Stimulated activated naive CD4-positive, alpha-beta T cell treated with Interleukin-2 at 50 U/mL for 16 hours (primary cell): ENCODE measurements around the gene CRACDL.

ENCODE experiments used
- DNase-seq: peaks from one replicate; lab custom pipeline; 2025; lab: John Stamatoyannopoulos, UW

CRACDL gene

DNA sequence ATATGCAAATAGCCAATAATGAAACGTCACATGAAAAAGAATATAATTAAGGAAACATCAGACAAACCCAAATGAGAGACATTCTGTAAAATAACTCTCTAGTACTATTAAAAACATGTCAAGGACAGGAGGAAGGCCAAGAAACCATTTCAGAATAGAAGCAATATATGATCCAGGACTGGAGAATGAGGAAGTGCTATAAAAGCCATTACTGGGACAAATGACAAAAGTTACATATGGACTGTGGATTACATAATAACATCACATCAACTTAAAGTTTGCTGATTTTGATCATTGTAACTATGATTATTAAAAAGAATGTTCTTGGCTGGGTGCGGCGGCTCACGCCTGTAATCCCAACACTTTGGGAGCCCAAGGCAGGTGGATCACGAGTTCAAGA is 81.3 kb downstream of the CRACDL start:
- no peak for DNase-seq

DNA sequence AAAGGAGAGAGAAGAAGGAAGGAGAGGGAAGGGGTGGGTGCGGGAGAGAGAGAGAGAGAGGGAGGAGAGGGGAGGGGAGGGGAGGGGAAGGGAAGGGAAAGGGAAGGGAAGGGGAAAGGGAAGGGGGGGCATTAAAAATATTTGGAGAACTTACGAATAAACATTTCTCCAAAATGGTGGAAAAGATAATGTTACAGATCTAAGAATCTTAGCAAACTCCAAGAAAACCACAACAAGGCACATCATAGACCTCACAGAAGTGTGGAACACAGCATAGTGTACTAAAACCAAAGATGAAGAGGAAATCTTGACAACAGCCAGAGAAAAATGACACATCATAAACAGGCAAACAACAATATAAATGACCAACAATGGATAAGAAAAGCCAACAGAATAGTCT is 83.1 kb downstream of the CRACDL start:
- no peak for DNase-seq

GRCh38 chr2:98850074-98850473 is 86.0 kb downstream of the CRACDL start:
- no peak for DNase-seq

- no peak for DNase-seq
Measured at GRCh38 chr2:98849113-98849512, 86.9 kb downstream of the CRACDL start.

DNA sequence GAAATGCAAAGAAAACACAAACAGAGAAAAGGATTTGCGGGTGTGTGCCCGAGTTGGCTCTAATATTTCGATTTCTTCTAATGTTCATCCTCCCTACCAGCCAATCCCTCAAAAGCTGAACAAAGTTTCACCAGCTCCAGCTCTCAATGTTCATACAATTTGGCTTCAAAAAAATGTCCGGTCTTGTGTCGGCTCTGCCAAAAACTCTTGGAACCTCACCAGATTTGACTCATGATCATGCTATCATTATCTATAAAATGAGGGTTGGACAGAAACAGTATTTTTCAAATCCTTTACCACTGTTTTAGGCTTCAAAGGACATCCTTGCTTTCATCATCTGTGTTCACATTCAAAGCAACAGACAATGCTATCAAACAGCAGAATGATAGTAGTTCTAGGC is 88.2 kb downstream of the CRACDL start:
- DNase-seq: no peak

GRCh38 chr2:98846041-98846440 is 90.0 kb downstream of the CRACDL start:
- DNase-seq: no peak

GRCh38 chr2:98842136-98842535 is 93.9 kb downstream of the CRACDL start:
- DNase-seq: no peak

DNA sequence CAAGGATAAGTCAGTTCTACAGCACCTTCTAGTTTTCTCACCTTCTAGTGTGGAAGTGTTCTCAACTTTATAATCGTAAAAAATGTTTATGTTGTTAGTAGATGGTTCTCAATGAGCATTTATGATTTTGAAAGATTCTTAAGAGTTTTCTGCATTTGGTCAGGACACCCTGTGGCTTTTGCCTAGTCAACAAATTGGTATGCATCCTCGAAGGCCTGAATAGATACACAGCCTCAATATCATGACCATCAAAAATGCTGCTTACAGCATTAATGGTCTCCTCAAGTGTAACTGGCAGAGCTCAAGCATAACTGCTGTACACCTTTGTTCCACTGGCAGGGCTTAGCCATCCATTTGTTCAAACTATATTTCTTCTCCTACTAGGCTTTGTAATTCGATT is 96.7 kb downstream of the CRACDL start:
- no peak for DNase-seq

- peak; percentile 36 for DNase-seq
Measured at GRCh38 chr2:98835831-98836385, 100.1 kb downstream of the CRACDL start.

- no peak for DNase-seq
Measured at GRCh38 chr2:98833917-98834263, 102.1 kb downstream of the CRACDL start.

- peak; percentile 28 for DNase-seq
Measured at GRCh38 chr2:98833172-98833916, 102.7 kb downstream of the CRACDL start.

GRCh38 chr2:98832172-98832571 is 103.9 kb downstream of the CRACDL start:
- DNase-seq: no peak

- no peak for DNase-seq
Measured at GRCh38 chr2:98830571-98831145, 105.4 kb downstream of the CRACDL start.

DNA sequence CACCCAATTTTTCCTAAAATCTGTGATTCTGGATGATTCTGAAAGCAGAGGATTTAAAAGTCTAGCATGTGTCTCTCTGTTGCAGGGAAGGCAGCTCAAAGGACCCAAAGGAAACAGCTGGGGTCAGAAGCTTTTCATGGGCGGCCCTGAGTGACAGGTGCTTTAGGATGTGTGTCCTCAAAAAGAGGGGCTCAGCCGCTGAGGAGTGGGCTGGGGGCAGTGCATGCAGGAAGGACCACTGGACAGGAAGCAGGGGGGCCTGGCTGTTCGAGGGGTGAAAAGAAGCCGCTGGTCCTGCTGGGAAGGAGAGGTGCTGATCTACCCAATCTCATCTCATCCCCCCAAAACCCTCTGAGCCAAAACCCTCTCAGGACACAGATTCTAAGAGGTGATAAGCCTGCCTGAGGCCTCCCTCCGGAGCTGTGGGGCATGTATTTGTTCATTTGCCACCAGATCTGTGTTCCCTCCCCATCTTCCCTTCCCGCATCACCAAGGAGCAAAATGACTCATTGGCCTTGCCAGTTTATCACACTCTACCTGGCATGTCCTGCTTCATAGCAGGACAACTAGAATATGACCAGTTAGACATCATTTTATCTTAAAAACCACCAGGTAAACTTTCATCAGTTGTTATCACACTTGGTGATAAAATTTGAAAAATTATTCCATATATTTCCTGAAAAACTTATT is 106.3 kb downstream of the CRACDL start:
- no peak for DNase-seq

- no peak for DNase-seq
Measured at GRCh38 chr2:98828793-98829371, 107.1 kb downstream of the CRACDL start.

- DNase-seq: no peak
Measured at GRCh38 chr2:98828369-98828744, 107.7 kb downstream of the CRACDL start.

DNA sequence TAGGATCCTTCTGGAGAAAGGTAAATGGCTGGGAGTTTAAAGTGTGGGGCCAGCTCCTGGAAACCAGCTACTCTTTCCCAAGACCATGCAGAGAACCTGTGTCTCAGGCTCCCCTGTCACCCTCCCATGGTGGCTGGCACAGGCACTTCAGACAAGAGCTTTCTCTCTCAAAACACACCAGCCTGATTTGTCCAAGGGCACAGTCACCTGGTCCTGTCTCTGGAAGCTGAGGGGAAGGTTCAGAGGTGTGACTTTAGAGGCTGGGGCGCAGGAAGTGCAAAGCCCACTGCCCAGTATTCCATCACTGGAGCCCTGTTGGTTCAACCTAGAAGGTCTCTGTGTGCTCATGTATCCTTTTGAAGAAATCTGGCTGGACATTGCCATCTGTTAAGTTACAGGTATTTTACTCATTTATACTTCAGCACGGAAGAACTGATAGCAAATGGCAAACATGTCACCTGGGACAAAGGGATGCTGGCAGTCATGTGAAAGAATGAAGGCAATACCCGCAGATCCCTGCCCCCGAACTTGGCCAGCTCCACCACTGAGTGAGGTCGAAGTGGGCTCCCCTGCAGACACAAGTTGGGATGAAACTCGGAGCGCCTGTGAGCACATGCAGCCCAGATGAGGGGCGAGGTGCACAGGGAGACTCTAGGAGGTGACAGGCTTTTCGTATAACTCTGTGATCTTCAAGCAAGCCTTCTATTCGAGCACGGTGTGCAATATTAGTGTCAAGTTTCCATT is 108.2 kb downstream of the CRACDL start:
- no peak for DNase-seq

DNA sequence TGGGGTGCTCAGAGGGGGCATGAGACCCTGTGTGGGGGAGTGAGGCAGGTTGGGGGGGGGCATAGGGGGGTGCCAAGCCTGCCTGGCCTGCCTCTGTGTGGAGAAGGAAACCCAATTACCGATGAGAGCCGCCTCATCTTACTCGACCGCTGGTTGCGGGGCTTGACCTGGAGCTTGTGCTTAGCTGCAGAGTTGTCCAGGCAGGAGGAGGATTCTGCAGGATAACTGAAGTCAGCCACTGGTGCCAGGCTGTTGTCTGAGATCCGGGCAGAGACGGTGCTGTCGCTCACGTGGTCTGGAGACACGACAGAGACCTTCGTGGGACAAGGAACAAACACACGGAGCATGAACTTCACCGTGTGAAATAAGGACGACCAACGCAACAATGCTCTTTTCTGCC is 109.2 kb downstream of the CRACDL start:
- no peak for DNase-seq

DNA sequence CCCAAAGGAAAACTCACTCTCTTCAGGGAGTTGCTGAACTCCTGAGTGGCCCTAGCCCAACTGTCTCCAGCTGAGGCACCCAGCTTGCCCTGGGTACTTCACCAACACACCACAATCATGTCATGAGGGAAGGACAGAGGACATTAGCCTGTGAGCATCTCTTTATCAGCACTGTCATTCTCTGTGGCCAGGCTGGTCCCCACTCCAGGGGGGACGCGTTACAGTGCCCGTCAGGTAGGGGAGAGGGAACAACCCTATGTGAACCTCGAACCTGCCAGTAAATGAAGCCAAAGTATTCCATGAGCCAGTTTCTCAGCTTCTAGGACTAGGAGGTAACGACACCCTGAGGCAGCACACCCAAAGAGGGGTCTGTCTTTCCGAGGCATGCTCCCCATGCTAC is 110.2 kb downstream of the CRACDL start:
- no peak for DNase-seq

DNA sequence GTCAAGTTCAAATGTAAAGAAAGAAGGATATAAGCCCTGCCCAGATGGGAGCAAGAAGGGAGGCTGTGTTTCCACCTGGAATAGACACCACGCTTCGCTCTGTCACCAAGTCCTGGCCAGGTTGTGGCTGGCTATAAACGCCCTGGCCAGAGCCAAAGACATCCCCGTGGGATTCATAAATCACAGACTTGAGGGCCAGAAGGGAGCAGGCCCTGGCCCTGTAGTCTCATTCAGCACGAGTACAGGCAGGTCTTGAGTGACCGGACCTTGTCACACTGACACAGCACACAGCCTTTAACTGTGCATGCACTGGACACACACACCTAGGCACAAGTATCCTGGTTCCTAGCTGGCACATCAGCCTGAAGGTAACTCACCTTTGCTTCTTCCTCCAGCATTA is 110.6 kb downstream of the CRACDL start:
- no peak for DNase-seq

GRCh38 chr2:98825020-98825350 is 111.0 kb downstream of the CRACDL start:
- DNase-seq: no peak
